T1000 (cell line): ENCODE measurements around the gene RPP30.
A peak's percentile ranks its signal among the peaks of the same experiment; 100 is the strongest.
"Not testable (repeated sequence)": the region's sequence is repeated elsewhere in the genome, so short reads cannot be mapped to it uniquely, and the experiment has no call there.

ENCODE experiments used
- DNase-seq: peaks from one replicate; lab custom pipeline; 2025; ENCODE audit warnings: mixed read lengths; lab: John Stamatoyannopoulos, UW

The RPP30 gene

DNA sequence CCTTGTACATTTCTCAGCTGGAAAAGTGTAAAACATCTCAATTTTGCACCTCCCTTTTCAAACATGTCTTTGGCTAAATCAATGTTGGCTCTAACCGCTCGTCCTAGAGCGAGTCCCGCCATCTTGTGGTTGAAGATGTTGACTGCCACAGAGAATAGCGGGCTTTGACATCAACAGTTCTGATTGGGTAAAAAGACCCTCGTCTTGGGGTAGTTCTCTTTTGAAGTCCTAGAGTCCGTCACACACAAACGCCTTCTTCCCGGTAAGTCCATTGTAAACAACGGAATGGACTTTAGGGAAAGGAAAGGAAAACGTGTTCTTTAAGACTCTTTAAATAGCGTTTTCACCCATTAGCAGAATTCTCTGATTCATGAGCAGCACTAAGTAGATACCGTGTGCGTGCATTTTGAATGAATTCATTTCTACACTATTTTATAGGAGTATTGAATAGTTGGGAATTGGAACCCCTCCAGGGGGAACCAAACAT is 452 bp upstream of the RPP30 start:
- peak; percentile 19 for DNase-seq

- no peak for DNase-seq
Observed at GRCh38 chr10:90872648-90873020, 860 bp downstream of the RPP30 start.

- no peak for DNase-seq
Observed at GRCh38 chr10:90879062-90879461, 7.3 kb downstream of the RPP30 start.

GRCh38 chr10:90880059-90880719 is 8.4 kb downstream of the RPP30 start:
- DNase-seq: not testable (repeated sequence)

DNA sequence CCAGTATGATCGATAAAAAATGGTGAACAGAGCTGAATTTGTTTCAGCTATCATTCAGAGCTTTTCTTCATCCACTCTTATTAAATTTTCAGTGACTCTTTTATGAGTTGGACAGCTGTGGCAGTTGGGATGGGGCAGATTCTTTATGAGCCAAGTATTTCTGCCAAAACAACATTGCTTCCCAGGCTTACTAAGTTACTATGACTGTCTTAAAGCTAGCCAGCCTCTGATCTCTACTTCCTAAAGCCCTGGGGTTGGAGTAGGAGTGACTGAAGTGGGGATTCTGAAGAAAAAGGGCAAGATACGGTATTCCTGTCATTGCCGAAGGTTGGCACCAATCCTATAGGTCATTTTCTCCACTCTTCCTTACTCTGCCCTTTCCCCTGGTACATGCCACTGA is 12.7 kb downstream of the RPP30 start:
- no peak for DNase-seq

DNA sequence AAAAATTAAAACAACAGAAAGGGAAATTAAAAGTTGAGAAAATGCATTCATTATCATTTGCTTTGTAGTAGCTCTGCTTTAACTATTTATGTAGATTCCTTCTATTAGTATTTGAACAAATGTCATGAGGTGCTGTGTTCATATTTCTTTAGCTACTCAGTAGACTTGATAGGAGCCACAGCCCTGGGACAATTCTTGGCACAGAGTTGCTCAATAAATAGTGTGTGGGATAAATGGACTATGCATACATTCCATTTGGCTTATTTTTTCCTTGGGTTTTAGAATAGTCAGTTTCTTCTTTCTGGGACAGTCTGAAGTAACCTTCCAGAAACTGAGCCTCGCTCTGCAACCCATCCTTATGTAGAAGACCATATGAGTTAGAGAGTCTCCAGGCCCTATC is 13.4 kb downstream of the RPP30 start:
- DNase-seq: no peak

DNA sequence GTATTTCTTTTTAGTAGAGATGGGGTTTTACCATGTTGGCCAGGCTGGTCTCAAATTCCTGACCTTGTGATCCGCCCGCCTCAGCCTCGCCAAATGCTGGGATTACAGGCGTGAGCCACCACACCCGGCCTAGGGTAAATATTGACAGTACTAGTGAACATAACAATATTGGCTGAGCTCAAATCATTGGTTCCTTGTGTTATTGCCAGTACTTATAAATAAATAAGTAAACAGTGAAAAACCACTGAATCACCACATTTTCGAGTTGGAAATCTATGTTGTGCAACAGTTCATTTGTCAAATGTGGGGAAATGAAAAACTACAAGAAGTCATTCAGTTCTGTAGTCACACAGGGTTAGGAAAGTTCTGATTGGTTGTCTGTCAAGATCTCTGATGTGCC is 15.8 kb downstream of the RPP30 start:
- no peak for DNase-seq

DNA sequence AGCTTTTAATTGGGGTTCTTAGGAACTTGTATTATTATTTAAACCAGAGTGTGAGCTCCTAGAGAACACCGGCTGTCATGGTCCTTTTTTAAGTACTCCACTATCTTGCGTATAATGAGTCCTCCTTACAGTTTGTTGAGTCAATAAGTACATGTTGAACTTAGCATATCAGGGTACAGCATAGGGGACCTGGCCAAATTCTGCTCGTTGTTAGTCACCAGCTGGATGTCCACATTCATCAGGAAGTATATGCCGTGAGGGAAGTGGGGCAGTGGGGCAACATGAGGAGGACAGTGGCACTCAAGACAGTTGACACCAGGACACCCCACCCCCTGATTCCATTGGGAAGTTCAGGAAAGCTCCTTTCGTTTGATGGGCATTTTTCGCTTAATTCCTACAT is 16.6 kb downstream of the RPP30 start:
- DNase-seq: no peak

GRCh38 chr10:90889636-90890035 is 17.9 kb downstream of the RPP30 start:
- no peak for DNase-seq

DNA sequence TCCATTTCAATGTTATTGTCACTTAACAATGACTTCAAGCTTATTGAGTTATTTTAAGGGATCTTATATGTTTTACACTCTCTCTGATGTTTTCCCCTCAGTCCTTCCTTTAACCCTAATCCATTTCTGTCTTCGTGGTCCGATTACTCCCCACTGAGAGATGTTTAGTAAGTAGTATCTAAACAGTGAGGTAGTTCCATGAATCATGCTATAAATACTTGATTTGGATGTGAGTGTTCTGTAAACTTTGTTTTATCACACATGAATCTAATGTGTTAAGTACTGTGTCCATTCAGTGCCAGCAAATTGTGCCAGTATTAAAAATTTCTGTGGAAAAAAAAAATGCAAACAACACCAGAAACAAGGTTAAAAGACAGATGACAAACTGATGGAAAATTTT is 18.6 kb downstream of the RPP30 start:
- no peak for DNase-seq

- no peak for DNase-seq
Observed at GRCh38 chr10:90893190-90893589, 21.4 kb downstream of the RPP30 start.

DNA sequence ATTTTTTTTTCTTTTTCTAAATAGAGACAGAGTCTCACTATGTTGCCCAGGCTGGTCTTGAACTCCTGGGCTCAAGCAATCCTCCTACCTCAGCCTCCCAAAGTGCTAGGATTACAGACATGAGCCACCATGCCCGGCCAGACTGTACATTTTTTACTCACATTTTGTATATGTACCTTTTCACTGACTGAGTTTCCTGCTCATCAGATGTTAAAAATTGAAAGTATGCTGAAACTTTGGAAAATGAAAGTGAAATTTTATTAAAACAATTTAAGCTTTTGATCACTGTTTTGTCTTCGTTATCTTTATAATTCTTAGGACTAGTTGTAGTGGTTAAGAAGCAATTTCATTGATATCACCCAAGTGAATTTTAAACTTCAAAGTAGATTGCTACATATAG is 25.1 kb downstream of the RPP30 start:
- not testable (repeated sequence) for DNase-seq

DNA sequence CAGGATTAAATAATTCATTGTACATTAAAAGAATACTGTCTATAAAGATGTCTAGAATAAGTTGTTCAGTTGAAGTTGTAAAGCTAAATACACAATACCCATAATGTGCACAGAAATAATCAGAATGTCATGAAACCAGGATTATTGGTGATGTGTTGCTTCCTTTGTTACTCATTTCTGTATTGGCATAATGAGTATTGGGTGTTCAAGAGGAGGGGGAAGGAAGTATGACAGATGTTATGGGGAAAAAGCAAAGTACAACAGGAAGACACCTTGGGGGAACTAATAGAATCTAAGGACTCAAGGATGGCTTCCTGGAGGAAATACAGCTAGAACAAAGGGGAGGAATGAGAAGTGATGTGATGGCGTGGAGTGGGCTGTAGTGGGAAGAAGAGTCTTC is 34.2 kb downstream of the RPP30 start:
- DNase-seq: no peak

DNA sequence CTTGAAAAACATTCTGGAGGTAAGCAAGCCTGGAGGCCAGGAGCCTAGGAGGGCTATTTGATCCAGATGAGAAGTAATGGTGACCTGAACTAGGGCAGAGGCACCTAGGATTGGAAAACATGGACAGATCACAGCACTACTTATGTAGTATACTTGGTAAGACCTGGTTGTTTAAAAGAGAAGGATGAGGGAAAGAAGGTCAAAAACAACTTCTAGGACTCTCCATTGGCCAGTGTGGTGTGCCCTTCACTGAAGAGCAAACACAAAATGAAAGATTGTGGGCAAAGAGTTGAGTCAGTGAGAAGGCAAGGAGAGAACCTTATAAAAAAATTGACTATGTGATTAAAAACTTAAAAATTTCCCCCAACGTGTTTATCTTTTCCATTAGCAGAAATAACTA is 34.8 kb downstream of the RPP30 start:
- DNase-seq: no peak

- peak; percentile 39 for DNase-seq
Observed at GRCh38 chr10:90911133-90912051, 39.6 kb downstream of the RPP30 start.

- DNase-seq: no peak
Observed at GRCh38 chr10:90912174-90912573, 40.4 kb downstream of the RPP30 start.

DNA sequence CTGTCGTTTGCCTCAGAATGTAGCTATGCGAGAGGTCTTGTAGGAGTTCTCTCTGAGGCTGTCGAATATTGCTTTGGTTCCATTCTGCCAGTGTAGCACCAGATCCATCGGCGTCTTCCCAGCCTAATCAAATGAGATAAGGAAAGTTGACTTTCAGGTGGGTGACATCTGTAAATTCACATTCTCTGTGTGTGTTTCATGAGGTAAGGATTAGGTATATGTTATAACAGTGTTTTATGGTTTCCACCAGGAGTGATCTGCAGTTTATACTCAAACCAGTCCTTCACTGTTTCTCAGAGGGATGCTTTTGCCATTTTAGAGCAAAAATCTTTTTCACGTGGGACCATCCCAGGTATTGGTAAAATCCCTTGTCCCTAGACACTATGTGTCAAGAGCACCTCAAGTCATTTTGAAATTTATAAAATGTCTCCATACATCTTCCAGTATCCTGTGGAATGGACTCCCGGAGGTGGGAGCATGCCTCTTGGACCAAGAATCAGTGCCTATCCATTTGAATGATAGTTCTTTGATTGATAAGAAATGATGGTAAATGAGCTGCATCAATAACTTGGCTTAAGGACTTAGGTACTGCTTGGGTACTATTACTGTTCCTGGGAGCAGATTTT is 41.2 kb downstream of the RPP30 start:
- DNase-seq: no peak

DNA sequence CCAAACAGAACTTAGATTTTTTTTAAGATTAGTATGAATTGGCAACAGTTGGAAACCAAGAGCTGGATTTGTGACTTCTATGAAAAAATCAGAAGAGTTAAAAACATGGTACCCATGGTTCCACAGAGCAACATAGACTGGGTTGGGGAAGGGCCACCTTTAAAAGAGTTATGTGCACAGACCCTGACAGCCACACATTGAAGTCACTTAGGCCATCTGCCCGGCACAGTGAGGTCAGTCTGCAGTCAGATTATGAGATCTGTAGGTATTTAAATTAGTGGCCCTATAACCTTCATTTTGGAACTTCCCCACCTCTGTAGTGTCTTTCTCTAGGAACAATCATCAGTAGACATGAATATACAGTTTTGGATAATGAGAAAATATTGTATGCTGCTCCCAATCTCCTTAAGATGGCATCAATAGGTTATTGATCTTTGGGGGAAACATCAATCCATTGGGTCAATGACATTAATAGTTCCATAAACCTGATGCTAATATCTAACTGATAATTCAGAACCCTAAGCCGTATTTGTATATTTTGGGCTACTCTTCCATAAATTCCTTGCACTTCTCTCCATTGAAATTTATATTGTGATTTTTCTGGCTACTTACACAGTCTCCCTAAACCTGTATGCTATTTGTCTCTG is 42.1 kb downstream of the RPP30 start:
- DNase-seq: no peak

GRCh38 chr10:90914992-90915765 is 43.4 kb downstream of the RPP30 start:
- DNase-seq: no peak

GRCh38 chr10:90915766-90916075 is 43.9 kb downstream of the RPP30 start:
- no peak for DNase-seq

- DNase-seq: no peak
Observed at GRCh38 chr10:90916392-90917237, 44.8 kb downstream of the RPP30 start.
